HG02981 (cell line): ENCODE results near the gene DKKL1.
"Not testable (repeated sequence)": the region's sequence is repeated elsewhere in the genome, so short reads cannot be mapped to it uniquely, and the experiment has no call there.

Experiments
- ATAC-seq: cut with Tn5 transposase; IDR thresholded peaks from one replicate; pipeline ENCODE4 v1.9.1; 2021; ENCODE audit warnings: mild to moderate bottlenecking, moderate library complexity; ENCODE audit not compliant: unreplicated experiment

DKKL1 gene

GRCh38 chr19:49363268-49364082 lies at the start of gene DKKL1:
Gene DKKL1, plus strand, starts transcription at chr19:49363877. Its CDS starts 122 bp downstream, at chr19:49363999.
- peak; percentile 83 for ATAC-seq

- ATAC-seq: no peak
Measured at GRCh38 chr19:49315111-49315510, 48.6 kb upstream of the DKKL1 start.

- ATAC-seq: no peak
Measured at GRCh38 chr19:49316284-49316683, 47.4 kb upstream of the DKKL1 start.

GRCh38 chr19:49318296-49318695 lies 45.4 kb upstream of the DKKL1 start:
- no peak for ATAC-seq

GRCh38 chr19:49324801-49325576 lies 38.7 kb upstream of the DKKL1 start, which contains the start of gene SLC6A16:
Gene SLC6A16, minus strand, starts transcription at chr19:49325191. Its CDS starts 13,844 bp downstream, at chr19:49311347.
- no peak for ATAC-seq

- ATAC-seq: not testable (repeated sequence)
Measured at GRCh38 chr19:49325756-49326155, 37.9 kb upstream of the DKKL1 start.

GRCh38 chr19:49326165-49326704 lies 37.4 kb upstream of the DKKL1 start:
- no peak for ATAC-seq

GRCh38 chr19:49327878-49328544 lies 35.7 kb upstream of the DKKL1 start:
- no peak for ATAC-seq

GRCh38 chr19:49328741-49329140 lies 34.9 kb upstream of the DKKL1 start:
- no peak for ATAC-seq

- ATAC-seq: not testable (repeated sequence)
Measured at GRCh38 chr19:49331187-49331586, 32.5 kb upstream of the DKKL1 start.

- peak; percentile 58 for ATAC-seq
Measured at GRCh38 chr19:49331616-49332055, 32.0 kb upstream of the DKKL1 start.

- not testable (repeated sequence) for ATAC-seq
Measured at GRCh38 chr19:49332691-49333417, 30.8 kb upstream of the DKKL1 start.

GRCh38 chr19:49333418-49333805 lies 30.3 kb upstream of the DKKL1 start:
- ATAC-seq: no peak

GRCh38 chr19:49333811-49334288 lies 29.8 kb upstream of the DKKL1 start:
- no peak for ATAC-seq

GRCh38 chr19:49335071-49335783 lies 28.4 kb upstream of the DKKL1 start, which contains the start of gene CD37:
Gene CD37, plus strand, starts transcription at chr19:49335406. Its CDS starts 135 bp downstream, at chr19:49335541.
- no peak for ATAC-seq

GRCh38 chr19:49335784-49336481 lies 27.7 kb upstream of the DKKL1 start:
- no peak for ATAC-seq

GRCh38 chr19:49336482-49337266 lies 27.0 kb upstream of the DKKL1 start:
- no peak for ATAC-seq
